ENCODE measurements around the gene PLA2G2F.
"Not testable (repeated sequence)": the region's sequence is repeated elsewhere in the genome, so short reads cannot be mapped to it uniquely, and the experiment has no call there.

PLA2G2F gene

DNA sequence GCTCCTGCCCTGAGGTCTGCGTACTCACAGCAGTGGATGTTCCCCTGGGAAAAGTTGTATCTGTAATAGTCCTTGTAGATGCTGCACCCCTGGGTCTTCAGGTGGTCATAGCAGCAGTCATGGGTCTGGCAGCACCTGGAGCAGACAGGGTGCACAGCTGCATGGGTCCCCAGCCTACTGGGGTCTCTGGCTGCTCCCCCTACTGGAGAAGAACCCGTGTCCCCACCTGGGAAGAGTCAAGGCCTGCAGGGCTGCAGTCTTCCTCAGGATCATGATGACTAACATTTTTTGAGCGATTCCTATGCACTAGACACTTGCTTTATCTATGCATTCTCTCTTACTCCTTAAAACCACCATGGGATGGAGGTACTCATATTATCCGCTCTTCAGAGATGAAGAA is 23.6 kb upstream of the PLA2G2F start:
- DNase-seq: no peak

DNA sequence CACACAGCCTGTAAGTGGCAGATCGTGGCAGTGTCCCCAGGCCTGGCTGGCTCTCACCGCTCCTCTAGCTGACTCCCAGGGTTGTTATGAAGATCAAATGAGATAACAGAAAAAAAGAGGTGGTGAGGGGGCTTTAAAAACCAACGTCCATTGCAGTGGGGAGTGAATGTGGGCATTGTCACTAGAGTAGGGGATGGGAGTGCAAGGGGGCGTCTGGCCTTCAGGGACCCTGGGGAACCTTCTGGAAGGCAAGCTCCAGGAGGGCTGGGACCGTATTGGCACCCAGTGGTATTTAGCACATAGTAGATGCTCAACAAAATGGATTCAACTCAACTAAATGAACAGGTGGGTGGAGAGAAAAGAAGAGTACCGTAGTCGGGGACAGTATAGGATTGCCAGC is 23.2 kb upstream of the PLA2G2F start:
- no peak for DNase-seq

DNA sequence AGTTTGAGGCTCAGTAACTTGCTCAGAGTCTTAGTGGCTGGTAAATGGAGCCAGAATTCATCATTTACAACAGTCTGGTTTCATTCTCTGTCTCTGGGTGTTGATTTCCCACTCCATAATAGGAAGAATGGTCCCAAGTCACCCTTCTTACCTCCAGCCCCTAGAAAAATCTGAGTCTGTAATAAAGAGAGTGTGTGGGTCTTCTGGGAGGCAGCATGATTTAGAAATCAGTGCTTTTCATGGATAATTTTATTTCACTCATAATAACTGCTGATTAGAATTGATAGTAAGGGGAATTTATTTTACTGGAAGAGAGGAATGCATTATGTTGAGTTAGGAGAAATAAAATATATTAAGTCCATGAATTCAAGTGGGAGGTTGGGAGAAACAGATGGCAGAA is 21.9 kb upstream of the PLA2G2F start:
- DNase-seq: no peak

DNA sequence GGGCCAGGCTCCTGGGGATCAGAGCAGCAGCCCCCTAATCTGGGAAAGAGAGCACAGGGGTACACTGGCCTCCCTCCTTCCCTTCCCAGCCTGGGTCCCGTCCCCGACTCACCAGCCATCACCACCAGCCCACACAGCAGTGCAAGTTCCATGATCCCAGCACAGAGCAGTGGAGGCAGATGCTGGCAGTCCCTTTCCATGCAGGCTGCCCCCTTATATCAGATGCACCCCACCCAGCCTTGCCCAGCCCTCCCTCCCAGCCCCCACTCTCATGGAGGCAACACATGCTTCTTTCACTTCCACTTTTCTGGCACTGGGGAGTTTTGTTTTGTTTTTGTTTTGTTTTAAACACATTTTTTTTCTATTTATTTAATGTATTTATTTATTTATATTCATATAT is 19.8 kb upstream of the PLA2G2F start, which contains the start of gene PLA2G2D:
PLA2G2D (minus strand) TSS at position 190 of the 400 bp plus-strand sequence; CDS start at position 152, 38 bp downstream.
- DNase-seq: no peak

DNA sequence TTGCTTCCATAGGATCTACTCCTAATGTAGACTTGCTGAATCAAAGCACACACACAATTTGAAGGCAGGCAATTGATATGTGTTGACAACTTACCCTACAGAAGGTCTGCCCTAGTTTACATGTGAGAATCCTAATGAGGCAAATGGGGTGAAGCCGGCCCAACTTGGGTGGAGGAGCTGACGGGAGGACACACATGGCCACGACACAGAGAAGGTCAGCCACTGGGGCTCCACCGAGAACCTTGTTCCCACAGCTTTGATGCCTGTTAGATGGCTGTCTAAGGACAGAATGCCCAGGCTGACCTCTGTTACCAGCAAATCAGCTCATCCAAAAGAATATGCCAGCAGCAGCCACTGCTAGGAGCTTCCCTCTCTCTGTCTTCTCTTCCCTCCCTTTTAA is 18.3 kb upstream of the PLA2G2F start:
- no peak for DNase-seq

DNA sequence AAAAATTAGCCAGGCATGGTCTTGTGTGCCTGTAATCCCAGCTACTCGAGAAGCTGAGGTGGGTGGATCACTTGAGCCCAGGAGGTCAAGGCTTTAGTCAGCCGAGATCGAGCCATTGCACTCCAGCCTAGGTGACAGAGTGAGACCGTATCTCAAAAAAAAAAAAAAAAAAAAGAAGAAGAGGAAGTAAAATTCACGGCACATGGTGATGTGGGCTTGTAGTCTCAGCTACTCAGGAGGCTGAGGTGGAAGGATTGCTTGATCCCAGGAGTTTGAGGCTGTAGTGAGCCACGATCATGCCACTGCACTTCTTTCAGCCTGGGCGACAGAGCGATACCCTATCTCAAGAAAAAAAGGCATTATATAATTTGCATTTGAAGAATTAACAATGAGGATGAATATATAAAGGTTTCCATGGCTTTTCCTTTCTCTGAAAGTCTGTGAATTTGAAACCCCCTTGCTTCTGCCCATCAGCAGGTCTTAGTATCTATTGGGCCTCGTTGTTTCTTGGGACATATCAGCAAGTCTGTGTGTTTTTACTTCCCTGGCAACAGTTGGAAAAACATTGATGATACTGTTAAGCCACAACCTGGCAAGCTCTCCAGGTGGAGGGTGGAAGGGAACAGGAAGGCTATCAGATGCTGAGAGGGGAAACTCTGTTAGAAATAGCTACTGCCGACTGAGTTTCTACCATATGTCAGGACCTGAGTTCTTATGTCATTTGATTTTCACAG is 15.2 kb upstream of the PLA2G2F start:
- DNase-seq: no peak

DNA sequence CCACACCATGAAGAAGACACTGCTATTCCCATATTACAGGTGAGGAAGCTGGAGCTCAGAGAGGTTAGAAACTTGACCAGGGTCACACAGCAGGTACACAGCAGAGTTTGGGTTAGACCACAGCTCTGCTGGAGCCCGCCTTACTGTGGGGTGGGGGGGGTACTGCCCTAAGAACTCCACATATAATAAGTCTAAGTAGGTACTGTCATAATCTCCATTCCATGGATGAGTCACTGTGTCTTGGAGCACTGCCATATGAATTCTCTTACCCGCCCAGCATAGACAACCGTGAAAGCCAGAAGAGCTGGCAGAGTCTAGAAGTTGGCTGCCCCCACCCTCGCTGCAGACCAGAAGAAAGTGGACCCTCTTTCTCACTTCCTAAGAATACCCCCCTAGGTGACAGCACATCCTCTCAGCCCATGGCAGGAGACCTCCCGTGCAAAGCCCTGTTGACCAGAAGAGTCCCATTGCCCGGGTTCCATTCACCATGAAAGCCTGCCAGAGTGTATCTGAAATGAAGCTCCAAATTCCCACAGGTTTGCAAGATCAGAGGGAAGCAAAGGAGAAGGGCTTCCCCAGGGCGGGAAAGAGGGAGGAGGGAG is 14.6 kb upstream of the PLA2G2F start:
- DNase-seq: no peak

DNA sequence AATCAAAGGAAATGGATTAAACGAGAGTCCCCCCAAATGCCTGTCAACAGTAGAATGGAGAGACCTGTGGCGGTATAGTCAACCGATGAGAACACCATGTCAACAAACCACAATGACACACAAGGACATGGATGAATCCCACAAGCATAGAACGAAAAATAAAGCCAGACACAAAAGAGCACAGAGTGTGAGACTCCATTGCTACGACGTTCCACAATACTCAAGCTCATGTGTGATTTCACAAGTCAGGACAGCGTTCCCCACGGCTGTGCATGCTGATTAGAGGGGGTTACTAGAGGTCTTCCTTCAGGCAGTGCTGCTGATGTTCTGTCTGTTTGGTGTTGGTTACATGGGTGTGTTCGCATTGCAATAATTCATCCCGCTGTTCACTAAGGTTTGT is 14.0 kb upstream of the PLA2G2F start:
- no peak for DNase-seq

DNA sequence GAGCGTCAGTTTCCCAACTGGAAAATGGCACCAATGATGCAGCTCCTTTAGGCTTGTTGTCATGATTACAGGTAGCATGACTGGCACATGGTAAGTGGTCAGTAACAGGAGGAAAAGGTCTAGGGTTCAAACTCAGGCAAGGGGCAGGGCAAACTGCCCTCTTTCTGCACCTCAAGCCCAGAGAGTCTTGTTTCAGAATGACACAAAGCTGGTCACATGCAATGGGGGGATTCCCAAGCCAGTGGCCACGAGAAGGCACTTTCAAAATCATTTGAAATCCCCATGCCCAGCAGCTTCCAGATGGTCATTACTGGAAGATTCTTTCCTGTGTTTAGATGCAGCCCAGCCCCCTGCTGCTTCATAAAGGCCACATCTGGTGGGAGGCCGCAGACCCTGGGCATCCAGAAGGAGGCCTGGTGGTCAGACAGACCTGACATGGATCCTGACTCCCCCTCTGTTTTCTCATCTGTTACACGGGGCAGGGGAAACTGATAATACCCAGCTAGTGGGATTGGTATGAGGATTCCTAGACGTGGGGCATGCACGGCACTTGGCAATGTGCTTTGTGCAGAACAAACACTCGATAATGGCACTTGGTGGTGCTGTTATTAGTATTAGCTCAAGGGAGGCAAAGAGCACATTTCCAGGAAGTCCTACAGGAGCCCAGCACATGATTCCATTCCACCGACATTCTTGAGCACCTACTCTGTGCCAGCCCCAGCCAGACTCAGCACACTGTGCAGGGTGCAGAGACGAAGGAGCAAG is 12.9 kb upstream of the PLA2G2F start:
- no peak for DNase-seq

DNA sequence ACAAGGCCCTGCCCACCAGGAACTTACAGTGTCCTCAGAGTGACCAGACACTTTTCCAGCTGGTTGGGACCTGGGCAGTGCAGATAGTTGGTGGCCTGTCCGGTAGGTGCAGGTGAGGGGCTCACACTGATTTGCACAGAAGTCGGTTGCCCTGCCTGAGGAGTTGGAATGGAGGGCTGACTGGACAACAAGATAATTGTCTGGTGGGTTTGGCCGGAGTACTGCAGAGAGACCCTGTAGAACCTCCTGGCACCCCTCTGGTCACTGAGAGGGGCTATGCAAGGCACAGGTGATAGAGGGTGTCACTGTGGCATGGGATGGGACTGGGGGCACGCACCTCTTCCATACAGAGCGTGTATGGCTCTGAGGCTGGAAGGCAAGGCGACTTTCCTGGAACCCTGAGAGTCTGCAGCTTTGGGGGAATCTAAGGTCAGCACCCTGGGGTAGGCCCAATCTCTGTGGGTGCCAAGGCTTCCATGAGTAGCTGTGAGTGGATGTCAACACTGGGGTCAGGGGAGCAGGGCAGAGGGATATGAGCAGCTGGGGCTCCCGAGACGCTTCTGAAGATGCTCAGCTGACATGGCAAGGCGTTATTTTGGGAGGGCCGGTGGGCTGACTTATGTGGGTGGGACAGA is 12.2 kb upstream of the PLA2G2F start:
- DNase-seq: no peak

DNA sequence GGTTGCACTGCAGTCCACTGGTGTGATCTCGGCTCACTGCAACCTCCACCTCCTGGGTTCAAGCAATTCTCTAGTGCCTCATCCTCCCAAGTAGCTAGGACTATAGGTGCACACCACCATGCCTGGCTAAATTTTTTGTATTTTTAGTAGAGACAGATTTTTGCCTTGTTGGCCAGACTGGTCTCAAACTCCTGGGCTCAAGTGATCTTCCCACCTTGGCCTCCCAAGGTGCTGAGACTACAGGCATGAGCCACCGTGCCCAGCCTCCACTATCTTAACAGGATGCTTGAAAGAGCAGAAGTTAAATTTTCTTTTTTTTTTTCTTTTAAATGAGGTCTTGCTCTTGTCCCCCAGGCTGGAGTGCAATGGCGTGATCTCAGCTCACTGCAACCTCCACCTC is 8.6 kb upstream of the PLA2G2F start:
- not testable (repeated sequence) for DNase-seq

DNA sequence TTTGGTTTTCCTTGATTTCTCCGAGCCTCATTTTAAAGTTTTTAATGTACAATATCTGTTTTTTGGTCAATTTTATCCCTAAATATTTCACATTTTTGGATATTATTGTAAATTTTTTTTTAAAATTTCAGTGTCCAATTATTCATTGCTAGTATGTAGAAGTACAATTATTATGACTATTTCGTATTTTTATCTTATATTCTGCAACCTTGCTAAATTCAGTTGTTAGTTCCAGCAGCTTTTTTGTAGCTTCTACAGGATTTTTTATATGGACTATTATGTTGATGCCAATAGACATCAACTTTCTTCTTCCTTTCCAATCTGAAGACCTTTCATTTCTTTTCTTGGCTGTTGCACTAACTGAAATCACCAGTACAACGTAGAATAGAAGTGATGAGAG is 4.1 kb upstream of the PLA2G2F start:
- no peak for DNase-seq

DNA sequence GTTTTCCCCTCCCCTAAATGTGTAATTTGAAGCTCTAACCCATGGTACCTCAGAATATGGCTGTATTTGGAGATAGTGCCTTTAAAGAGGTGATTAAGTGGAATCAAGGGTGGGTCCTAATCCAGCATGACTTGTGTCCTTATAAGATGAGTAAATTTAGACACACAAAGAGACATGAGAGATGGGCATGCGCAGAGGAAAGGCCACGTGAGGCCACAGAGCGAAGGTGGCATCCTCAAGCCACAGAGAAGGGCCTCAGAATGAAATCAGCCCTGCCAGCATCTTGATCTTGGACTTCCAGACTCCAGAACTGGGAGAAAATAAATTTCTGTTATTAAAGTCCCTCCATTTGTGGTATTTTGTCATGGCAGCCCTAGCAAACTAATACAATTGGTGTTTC is 2.9 kb upstream of the PLA2G2F start:
- DNase-seq: no peak

DNA sequence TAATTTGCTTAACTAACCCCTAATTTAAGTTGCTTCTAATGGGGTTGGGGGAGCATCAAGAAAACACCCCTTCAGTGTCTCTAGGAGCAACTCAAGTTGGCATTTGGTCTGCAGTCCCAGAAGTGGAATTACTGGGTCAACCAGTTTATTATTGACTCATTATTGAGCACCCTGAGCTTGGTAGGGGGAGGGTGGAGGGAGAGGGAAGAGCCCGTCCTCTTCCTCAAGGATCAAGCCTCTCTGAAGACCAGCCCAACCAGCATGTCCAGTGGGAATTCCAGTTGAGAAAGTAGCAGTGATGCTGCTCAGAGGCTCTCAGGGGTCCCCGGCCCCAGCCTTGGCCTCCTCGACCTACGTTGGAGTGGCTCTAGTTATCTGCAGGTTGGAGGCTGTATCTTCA is 2.1 kb upstream of the PLA2G2F start:
- DNase-seq: no peak

DNA sequence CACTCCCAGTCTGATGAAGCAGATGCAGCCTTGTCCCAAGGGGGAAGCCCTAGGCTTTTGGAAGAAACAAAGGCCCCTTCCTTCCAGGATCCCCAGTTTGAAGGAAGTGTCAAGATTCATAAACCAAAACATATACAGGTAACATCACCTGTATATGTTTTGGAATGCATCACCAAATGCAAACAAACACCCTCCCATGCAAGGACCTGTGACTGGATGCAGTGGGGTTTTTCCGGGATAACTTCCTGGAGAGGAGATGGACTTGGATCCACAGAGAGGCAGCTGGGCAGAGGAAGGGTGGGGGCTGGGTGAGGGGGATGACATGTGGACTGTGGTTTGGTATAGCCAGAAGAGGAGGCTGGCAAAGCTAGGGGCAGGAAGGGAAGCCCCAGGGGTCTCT is 1.5 kb upstream of the PLA2G2F start:
- DNase-seq: no peak

DNA sequence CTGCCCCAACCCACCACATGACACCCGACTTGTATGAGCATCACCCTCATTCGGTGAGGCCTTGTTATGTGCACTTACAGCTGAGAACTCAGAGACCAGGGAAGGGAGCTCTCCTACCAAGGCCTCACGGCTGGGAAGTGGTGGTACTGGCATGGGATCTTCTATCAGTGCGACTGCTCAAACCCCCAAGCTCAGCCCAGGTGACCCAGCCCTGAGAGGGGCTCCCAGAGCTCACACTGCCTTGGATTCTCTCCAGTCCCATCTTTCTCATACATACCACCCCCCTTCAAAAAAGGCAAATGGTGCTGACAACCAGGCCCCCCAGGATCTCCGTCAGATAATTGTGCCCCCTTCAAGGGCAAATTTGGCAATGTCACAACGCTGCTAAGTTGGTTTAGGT is 777 bp upstream of the PLA2G2F start:
- no peak for DNase-seq

DNA sequence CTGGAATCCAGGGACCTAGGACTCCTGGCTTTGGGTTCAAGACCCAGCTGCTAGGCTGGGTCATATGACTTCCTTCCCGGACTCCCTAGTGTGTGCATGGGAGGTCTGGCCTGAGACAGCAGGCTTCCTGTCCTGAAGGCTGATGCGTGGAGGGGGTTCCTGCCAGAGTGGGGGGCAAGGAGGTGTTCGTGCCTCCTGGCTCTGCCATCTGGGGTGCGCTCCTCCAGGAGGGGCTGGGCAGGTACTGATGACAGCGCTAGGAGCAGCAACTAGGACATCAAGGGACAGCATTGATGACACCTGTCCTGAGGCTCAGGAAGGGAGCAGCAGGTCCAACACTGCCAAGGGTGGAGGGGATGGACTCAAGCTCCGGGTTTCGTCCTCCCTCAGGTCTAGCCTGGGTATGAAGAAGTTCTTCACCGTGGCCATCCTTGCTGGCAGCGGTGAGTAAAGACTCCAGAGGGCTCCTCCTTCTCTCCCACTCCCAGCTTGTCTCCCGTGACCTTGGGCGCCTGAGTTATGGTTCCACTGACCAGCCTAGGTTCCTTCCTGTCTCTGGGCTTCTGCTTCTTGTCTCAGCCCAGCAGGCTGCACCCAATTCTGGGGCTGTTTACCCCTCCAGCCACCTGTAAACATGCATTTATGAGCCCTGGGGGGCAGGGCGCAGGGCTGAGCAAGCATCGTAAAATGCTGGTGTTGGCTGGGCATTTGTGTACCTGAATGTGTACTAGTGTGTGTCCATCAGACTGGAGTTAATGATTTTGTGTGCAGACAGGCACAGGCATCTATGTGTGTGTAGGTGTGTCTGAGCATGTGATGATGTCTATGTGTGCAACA is 871 bp downstream of the PLA2G2F start:
- no peak for DNase-seq

DNA sequence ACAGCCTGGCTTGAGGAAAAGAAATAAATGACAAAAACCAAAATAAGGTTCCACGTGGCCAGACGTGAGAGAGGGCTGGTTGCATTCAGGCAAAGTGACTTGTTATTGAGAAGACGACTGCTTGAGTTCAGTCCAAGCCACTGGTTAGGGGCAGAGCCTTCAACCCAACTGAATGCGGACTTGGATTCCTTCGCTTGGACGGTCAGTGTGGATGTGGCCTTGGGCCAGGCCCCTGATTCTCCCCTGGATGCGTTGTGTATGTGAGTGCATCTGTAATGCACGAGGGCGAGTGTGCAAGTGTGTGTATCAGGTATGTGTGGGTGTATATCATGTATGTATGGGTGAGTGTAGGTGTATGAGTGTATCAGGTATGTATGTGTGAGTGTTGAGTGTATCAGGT is 1.9 kb downstream of the PLA2G2F start:
- DNase-seq: no peak

DNA sequence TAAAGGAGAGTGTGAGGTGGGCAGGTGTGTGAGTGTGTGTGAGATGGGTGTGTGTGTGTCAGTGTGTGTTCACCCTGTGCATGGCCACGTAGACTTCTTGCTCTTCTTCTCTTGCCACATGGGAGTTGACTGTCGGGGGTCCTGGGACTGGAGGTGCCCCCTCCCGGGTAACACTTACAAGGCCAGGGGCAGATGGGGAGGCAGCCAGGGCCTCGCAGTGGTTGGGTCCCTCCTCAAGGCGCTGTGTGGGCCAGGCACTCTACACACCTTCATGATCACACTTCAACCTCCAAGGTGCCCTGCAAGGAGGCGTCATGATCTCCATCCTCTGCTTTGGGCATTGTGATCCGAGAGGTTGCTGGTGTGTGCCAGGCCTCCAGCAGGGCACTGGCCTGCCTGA is 2.3 kb downstream of the PLA2G2F start:
- DNase-seq: no peak

DNA sequence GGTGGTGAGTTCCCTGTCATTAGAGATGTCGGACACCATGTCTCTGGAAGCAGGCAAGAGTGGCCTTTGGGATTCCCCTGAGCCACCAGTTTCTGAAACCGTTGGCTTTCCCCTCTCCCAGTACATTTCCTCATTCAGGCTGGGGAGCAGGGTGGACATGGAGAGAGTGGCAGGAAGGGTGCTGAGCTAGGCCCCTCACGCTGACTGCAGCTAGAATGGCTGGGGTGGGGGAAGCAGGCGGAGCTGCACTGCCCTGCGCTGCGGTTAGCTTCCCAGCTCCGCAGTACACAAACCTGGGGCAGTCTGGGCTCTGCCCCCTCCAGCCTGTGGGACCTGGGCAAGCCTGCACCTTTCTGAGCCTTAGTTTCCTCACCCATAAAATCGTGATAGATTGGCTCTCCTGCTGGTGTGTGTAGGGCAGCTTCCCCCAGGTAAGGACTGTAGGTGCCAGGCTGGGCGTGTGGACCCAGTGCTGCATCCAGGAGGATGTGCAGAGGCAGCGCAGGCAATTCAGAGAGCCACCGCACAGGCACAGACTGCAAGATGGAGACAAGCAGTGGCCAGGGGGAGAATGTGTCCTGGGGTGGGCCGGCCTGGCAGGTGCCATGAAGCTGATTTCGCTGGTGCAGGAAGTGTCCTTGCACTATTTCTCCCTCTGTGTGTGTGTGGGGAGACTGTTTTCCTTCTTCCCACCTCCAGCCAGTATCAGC is 3.0 kb downstream of the PLA2G2F start:
- no peak for DNase-seq

DNA sequence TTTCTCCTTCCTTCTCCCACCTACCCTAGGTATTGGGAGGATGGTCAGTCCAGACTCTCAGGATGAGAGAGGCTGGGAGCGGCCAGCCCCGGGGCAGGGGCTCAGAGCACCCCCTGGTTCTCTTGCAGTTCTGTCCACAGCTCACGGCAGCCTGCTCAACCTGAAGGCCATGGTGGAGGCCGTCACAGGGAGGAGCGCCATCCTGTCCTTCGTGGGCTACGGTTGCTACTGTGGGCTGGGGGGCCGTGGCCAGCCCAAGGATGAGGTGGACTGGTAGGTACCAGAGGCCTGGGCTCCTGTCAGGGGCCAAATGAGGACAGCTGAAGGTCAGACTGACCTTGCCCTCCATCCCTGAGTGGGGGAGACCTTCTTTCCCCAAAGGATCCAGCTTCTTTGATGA is 4.2 kb downstream of the PLA2G2F start:
- no peak for DNase-seq

Data from activated CD8-positive, alpha-beta memory T cell treated with anti-CD3 and anti-CD28 coated beads, Interleukin-2, amount 50 U/mL, for 4 hours (primary cell).